ENCODE results near the gene MLN. TPM values are rescaled to one million over a fixed set of nuclear protein-coding genes. Genes with fewer than 3 reads are reported as not detected.

Gene MLN
- total RNA-seq, 1 experiment from 2014 or later, result not detected

DNA sequence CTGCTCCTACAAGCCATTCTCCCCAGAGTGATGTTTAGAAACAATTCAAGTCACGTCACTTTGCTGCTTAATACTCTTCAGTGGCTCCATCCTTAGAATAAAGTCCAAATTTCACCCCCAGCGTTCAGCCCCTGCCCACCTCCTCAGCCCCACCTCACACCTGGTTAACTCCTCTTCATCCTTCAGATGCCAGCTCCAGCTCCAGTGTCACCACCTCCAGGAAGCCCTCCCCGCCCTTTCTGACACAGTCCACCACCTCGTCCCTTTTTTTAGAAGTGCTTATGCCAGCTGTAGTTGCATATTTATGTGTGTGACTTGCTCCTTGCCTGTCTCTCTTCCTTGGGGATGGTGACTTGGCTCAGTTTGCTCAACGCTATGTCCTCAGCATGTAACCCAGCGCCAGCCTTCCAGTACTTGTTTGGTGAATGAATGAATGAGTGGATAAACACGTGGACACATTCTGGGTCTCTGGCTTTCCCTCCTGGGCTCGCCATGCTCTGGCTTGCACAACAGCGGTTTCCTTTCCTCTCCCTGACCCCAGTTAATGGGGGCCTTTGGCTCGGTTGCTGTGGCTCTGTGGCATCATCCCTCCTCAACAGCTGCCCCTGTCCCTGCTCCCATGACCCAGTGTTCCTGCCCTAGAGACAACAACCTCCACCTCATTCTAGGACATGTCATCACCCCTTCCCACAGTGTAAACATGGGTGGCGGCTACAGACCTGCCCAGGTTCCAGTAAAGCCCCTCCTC, 53.4 kb downstream of the MLN start:
- Histone ChIP-seq H4K20me1 (ENCODE audit: insufficient read depth) (no peaks in the 10 kb centered on the region), H3K4me2 (ENCODE audit: low read length) (no peak overlapping the region), H3K27ac (ENCODE audit: low read depth, low read length) (no peak overlapping the region), H2AFZ (ENCODE audit: low read depth, low read length, poor library complexity, severe bottlenecking) (no peak overlapping the region), H3K9ac (ENCODE audit: low read length) (no peak overlapping the region), H3K4me1 (ENCODE audit: control insufficient read depth in 1 of 2, insufficient read depth in 2 of 2, low read length in 2 of 2) (peaks cover 7 to 9% of the 10 kb centered on the region in 2 experiments; a peak in 3 of 4 replicates), H3K9me2 (ENCODE audit: insufficient read depth) (no peaks in the 10 kb centered on the region), H3K9me3 (ENCODE audit: control insufficient read depth in 1 of 2, insufficient read depth in 1 of 2, low read depth in 1 of 2, low read length in 2 of 2) (no peaks in the 10 kb centered on the region), H3K79me2 (ENCODE audit: insufficient read depth, low read length) (no peaks in the 10 kb centered on the region), H3K27me3 (ENCODE audit: insufficient read depth, low read length) (no peaks in the 10 kb centered on the region), H3K36me3 (ENCODE audit: control insufficient read depth in 1 of 2, insufficient read depth in 2 of 2, low read length in 2 of 2) (no peaks in the 10 kb centered on the region), H3K4me3 (replicated peaks in 1 of 2; ENCODE audit: low read depth in 1 of 2, low read length in 2 of 2) (no peak overlapping the region)
- ChIA-PET RAD21 (ENCODE audit: low non-redundant PET in 1 of 2, low total read pairs in 2 of 2, uncharacterized antibody in 2 of 2, unreplicated experiment in 2 of 2) (interaction anchor here in 1 of 2 experiments (0.7 kb wide), 1 partner anchor 50 kb away, joined by 3 read pairs; no protein-coding TSS in a partner anchor), CTCF (interaction anchor here (1.0 to 1.2 kb wide), 2 partner anchors 21 to 160 kb away, joined by 3 read pairs; no protein-coding TSS in a partner anchor), POLR2A (interaction anchor here (1.6 kb wide), 1 partner anchor 9 kb away, joined by 4 read pairs; no protein-coding TSS in a partner anchor)
- no peak for DNase-seq (ENCODE audit: low read depth, low spot score)
- BruUV-seq (replicated peaks), result no TSS peak
- intact Hi-C loops (cut with micrococcal nuclease), result no loop called here
- TF ChIP-seq EZH2phosphoT487 (IDR thresholded peaks at IDR 0.05; ENCODE audit: borderline replicate concordance), result no peak
- TF ChIP-seq EGR1 (IDR thresholded peaks at IDR 0.05; ENCODE audit: low read depth), result no peak
- TF ChIP-seq, protein P1, sequence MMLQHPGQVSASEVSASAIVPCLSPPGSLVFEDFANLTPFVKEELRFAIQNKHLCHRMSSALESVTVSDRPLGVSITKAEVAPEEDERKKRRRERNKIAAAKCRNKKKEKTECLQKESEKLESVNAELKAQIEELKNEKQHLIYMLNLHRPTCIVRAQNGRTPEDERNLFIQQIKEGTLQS (IDR thresholded peaks at IDR 0.05), result no peak
- TF ChIP-seq SIN3A (IDR thresholded peaks at IDR 0.05; ENCODE audit: low read depth), result no peak
- no peak for TF ChIP-seq SP1 (IDR thresholded peaks at IDR 0.05; ENCODE audit: low read depth)
- TF ChIP-seq, protein P2, sequence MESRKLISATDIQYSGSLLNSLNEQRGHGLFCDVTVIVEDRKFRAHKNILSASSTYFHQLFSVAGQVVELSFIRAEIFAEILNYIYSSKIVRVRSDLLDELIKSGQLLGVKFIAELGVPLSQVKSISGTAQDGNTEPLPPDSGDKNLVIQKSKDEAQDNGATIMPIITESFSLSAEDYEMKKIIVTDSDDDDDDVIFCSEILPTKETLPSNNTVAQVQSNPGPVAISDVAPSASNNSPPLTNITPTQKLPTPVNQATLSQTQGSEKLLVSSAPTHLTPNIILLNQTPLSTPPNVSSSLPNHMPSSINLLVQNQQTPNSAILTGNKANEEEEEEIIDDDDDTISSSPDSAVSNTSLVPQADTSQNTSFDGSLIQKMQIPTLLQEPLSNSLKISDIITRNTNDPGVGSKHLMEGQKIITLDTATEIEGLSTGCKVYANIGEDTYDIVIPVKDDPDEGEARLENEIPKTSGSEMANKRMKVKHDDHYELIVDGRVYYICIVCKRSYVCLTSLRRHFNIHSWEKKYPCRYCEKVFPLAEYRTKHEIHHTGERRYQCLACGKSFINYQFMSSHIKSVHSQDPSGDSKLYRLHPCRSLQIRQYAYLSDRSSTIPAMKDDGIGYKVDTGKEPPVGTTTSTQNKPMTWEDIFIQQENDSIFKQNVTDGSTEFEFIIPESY (IDR thresholded peaks at IDR 0.05; ENCODE audit: extremely low read depth, insufficient replicate concordance, low read length), result no peak
- no peak for TF ChIP-seq JUND (IDR thresholded peaks at IDR 0.05)
- TF ChIP-seq, protein P3, sequence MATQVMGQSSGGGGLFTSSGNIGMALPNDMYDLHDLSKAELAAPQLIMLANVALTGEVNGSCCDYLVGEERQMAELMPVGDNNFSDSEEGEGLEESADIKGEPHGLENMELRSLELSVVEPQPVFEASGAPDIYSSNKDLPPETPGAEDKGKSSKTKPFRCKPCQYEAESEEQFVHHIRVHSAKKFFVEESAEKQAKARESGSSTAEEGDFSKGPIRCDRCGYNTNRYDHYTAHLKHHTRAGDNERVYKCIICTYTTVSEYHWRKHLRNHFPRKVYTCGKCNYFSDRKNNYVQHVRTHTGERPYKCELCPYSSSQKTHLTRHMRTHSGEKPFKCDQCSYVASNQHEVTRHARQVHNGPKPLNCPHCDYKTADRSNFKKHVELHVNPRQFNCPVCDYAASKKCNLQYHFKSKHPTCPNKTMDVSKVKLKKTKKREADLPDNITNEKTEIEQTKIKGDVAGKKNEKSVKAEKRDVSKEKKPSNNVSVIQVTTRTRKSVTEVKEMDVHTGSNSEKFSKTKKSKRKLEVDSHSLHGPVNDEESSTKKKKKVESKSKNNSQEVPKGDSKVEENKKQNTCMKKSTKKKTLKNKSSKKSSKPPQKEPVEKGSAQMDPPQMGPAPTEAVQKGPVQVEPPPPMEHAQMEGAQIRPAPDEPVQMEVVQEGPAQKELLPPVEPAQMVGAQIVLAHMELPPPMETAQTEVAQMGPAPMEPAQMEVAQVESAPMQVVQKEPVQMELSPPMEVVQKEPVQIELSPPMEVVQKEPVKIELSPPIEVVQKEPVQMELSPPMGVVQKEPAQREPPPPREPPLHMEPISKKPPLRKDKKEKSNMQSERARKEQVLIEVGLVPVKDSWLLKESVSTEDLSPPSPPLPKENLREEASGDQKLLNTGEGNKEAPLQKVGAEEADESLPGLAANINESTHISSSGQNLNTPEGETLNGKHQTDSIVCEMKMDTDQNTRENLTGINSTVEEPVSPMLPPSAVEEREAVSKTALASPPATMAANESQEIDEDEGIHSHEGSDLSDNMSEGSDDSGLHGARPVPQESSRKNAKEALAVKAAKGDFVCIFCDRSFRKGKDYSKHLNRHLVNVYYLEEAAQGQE (IDR thresholded peaks at IDR 0.05; ENCODE audit: low read depth), result no peak
- TF ChIP-seq TCF7L2 (IDR thresholded peaks at IDR 0.05; ENCODE audit: borderline replicate concordance, extremely low read depth, insufficient read depth, insufficient read length), result no peak
- TF ChIP-seq POLR2A (IDR thresholded peaks at IDR 0.05; ENCODE audit: borderline replicate concordance, extremely low read depth, insufficient read depth, insufficient read length), result no peak
- no peak for TF ChIP-seq YY1 (IDR thresholded peaks at IDR 0.05; ENCODE audit: extremely low read depth, insufficient replicate concordance, low read depth, low read length)
- no peak for TF ChIP-seq ZFX (IDR thresholded peaks at IDR 0.05)
- TF ChIP-seq CBX3 (IDR thresholded peaks at IDR 0.05; ENCODE audit: low read depth), result no peak
- no peak for TF ChIP-seq CEBPB (IDR thresholded peaks at IDR 0.05; ENCODE audit: low read depth)
- ATAC-seq, result no peak
